ACC112 (cell line): ENCODE data around the gene PSEN1.
A peak's percentile ranks its signal among the peaks of the same experiment; 100 is the strongest.

Source experiments
- H2AFZ ChIP-seq: fragments of 200-600 bp; sonication (generic); one replicate; pipeline ENCODE4 v1.6.0; 2017; ENCODE audit warnings: antibody characterized with exemption, low read length; ENCODE audit not compliant: unreplicated experiment
- H3K27ac ChIP-seq: fragments of 200-600 bp; sonication (generic); 2 replicates; pipeline ENCODE4 v1.5.1; 2014; ENCODE audit warnings: low read depth, mild to moderate bottlenecking, antibody characterized with exemption, low read length, moderate library complexity
- H3K27me3 ChIP-seq: fragments of 200-600 bp; sonication (generic); 2 replicates; pipeline ENCODE4 v1.6.1; 2014; ENCODE audit warnings: mild to moderate bottlenecking, antibody characterized with exemption, low read length, moderate library complexity, mixed read lengths; ENCODE audit not compliant: insufficient read depth
- H3K36me3 ChIP-seq: fragments of 200-600 bp; sonication (generic); 2 replicates; pipeline ENCODE4 v1.6.1; 2016; ENCODE audit warnings: mild to moderate bottlenecking, antibody characterized with exemption, low read length, moderate library complexity, mixed read lengths; ENCODE audit not compliant: insufficient read depth
- H3K4me1 ChIP-seq: fragments of 200-600 bp; sonication (generic); one replicate; pipeline ENCODE4 v1.6.1; 2016; ENCODE audit warnings: low read length, mixed read lengths; ENCODE audit not compliant: insufficient read depth, unreplicated experiment, control insufficient read depth
- H3K4me3 ChIP-seq: fragments of 200-600 bp; sonication (generic); 2 replicates; pipeline ENCODE4 v1.5.1; 2014; ENCODE audit warnings: mild to moderate bottlenecking, low read depth, low read length
- H3K79me2 ChIP-seq: fragments of 200-600 bp; sonication (generic); one replicate; pipeline ENCODE4 v1.6.0; 2016; ENCODE audit warnings: low read length; ENCODE audit not compliant: control insufficient read depth, unreplicated experiment, insufficient read depth

Gene PSEN1

GRCh38 chr14:73211251-73212040 is 75.1 kb downstream of the PSEN1 start:
- H3K4me3 ChIP-seq = no peak overlapping the region
- H2AFZ ChIP-seq = no peak overlapping the region
- no peaks in the 10 kb centered on the region for H3K79me2 ChIP-seq
- peaks cover 41% of the 10 kb centered on the region for H3K36me3 ChIP-seq
- H3K4me1 ChIP-seq = peaks cover 32% of the 10 kb centered on the region
- H3K27me3 ChIP-seq = no peaks in the 10 kb centered on the region
- H3K27ac ChIP-seq = peak overlapping the region; percentile 67

- peaks cover 36% of the 10 kb centered on the region for H3K36me3 ChIP-seq
- H3K79me2 ChIP-seq = no peaks in the 10 kb centered on the region
- H3K4me1 ChIP-seq = peaks cover 9% of the 10 kb centered on the region
- no peak overlapping the region for H3K27ac ChIP-seq
- no peak overlapping the region for H3K4me3 ChIP-seq
- H2AFZ ChIP-seq = no peak overlapping the region
- no peaks in the 10 kb centered on the region for H3K27me3 ChIP-seq
Measured at GRCh38 chr14:73216030-73216429, 79.7 kb downstream of the PSEN1 start.

- peaks cover 34% of the 10 kb centered on the region for H3K36me3 ChIP-seq
Measured at GRCh38 chr14:73217411-73217810, 81.1 kb downstream of the PSEN1 start.

GRCh38 chr14:73220061-73220460 is 83.8 kb downstream of the PSEN1 start:
- H3K79me2 ChIP-seq = no peaks in the 10 kb centered on the region
- peaks cover 18% of the 10 kb centered on the region for H3K36me3 ChIP-seq
- H2AFZ ChIP-seq = no peak overlapping the region
- no peak overlapping the region for H3K27ac ChIP-seq
- no peaks in the 10 kb centered on the region for H3K27me3 ChIP-seq
- H3K4me3 ChIP-seq = no peak overlapping the region
- peaks cover 16% of the 10 kb centered on the region for H3K4me1 ChIP-seq

More at GRCh38 chr14:73217411-73217810, 81.1 kb downstream of the PSEN1 start:
- H3K4me3 ChIP-seq = no peak overlapping the region
- no peak overlapping the region for H3K27ac ChIP-seq
- no peaks in the 10 kb centered on the region for H3K79me2 ChIP-seq
- no peak overlapping the region for H2AFZ ChIP-seq
- peaks cover 16% of the 10 kb centered on the region for H3K4me1 ChIP-seq
- H3K27me3 ChIP-seq = no peaks in the 10 kb centered on the region

- Histone ChIP-seq H3K4me3 (no peak overlapping the region), H3K27me3 (no peaks in the 10 kb centered on the region), H3K36me3 (peaks cover 18% of the 10 kb centered on the region), H3K79me2 (no peaks in the 10 kb centered on the region), H2AFZ (no peak overlapping the region), H3K27ac (no peak overlapping the region), H3K4me1 (peaks cover 15% of the 10 kb centered on the region)
Measured at GRCh38 chr14:73220634-73221033, 84.3 kb downstream of the PSEN1 start.

- H3K79me2 ChIP-seq = no peaks in the 10 kb centered on the region
Measured at GRCh38 chr14:73221945-73222344, 85.6 kb downstream of the PSEN1 start.

GRCh38 chr14:73223049-73223448 is 86.7 kb downstream of the PSEN1 start:
- Histone ChIP-seq H3K27me3 (no peaks in the 10 kb centered on the region), H3K4me1 (peaks cover 19% of the 10 kb centered on the region), H3K4me3 (no peak overlapping the region), H3K79me2 (no peaks in the 10 kb centered on the region), H3K27ac (no peak overlapping the region), H3K36me3 (peaks cover 18% of the 10 kb centered on the region), H2AFZ (no peak overlapping the region)

More at GRCh38 chr14:73221945-73222344, 85.6 kb downstream of the PSEN1 start:
- peaks cover 18% of the 10 kb centered on the region for H3K36me3 ChIP-seq
- no peak overlapping the region for H3K27ac ChIP-seq
- H2AFZ ChIP-seq = no peak overlapping the region
- H3K4me3 ChIP-seq = no peak overlapping the region
- no peaks in the 10 kb centered on the region for H3K27me3 ChIP-seq
- H3K4me1 ChIP-seq = peaks cover 11% of the 10 kb centered on the region

- H3K4me3 ChIP-seq = no peak overlapping the region
- no peak overlapping the region for H3K27ac ChIP-seq
- no peaks in the 10 kb centered on the region for H3K27me3 ChIP-seq
- peaks cover 4% of the 10 kb centered on the region; the same call in 1 of the 2 replicates for H3K36me3 ChIP-seq
- no peaks in the 10 kb centered on the region for H3K79me2 ChIP-seq
- peaks cover 33% of the 10 kb centered on the region for H3K4me1 ChIP-seq
- H2AFZ ChIP-seq = no peak overlapping the region
Measured at GRCh38 chr14:73225496-73225895, 89.2 kb downstream of the PSEN1 start.

- Histone ChIP-seq H3K36me3 (no peaks in the 10 kb centered on the region), H3K27ac (peak overlapping the region; percentile 83), H3K79me2 (no peaks in the 10 kb centered on the region), H3K4me1 (peaks cover 23% of the 10 kb centered on the region), H3K27me3 (0 out of 2 replicates have a peak, but pooled peaks cover under 1% of the 10 kb centered on the region), H3K4me3 (peak overlapping the region; percentile 25; the same call in 1 of the 2 replicates), H2AFZ (no peak overlapping the region)
Measured at GRCh38 chr14:73227812-73228781, 91.8 kb downstream of the PSEN1 start.

- peaks cover 20% of the 10 kb centered on the region for H3K27me3 ChIP-seq
- H3K4me1 ChIP-seq = peaks cover 23% of the 10 kb centered on the region
- no peak overlapping the region for H3K27ac ChIP-seq
- H2AFZ ChIP-seq = no peak overlapping the region
- H3K36me3 ChIP-seq = no peaks in the 10 kb centered on the region
- H3K4me3 ChIP-seq = no peak overlapping the region
- no peaks in the 10 kb centered on the region for H3K79me2 ChIP-seq
Measured at GRCh38 chr14:73230051-73230450, 93.7 kb downstream of the PSEN1 start.
